MCF 10A (cell line): Measurements from ENCODE around the gene SAYSD1. TPM values are rescaled to one million over a fixed set of nuclear protein-coding genes. Genes with fewer than 3 reads are reported as not detected.

ENCODE experiments used
- BruUV-seq: library from RNA; stranded (reverse); fragments of 400-500 nt; replicated peaks from 2 replicates; lab custom pipeline; 2021; lab: Mats Ljungman, UMichigan
- CTCF ChIA-PET: fragments of 300-600 bp; sonication (Branson Sonifier 250); formaldehyde crosslinking; extraction: SDS; loops from one replicate; lab custom pipeline; 2021; ENCODE audit warnings: antibody characterized with exemption, inconsistent platforms; lab: Yijun Ruan, JAX
- POLR2A ChIA-PET: fragments of 300-600, 350-650 bp; sonication (Branson Sonifier 250); formaldehyde crosslinking; extraction: SDS; loops from one replicate; lab custom pipeline; 2020; ENCODE audit warnings: antibody characterized with exemption, inconsistent platforms; lab: Yijun Ruan, JAX
- DNase-seq: peaks from one replicate; pipeline ENCODE4 v3.0.0-alpha.2; 2018; ENCODE audit not compliant: unreplicated experiment
- H3K27ac Mint-ChIP-seq: one replicate; pipeline ENCODE4 v1.8.0; 2022; ENCODE audit warnings: mild to moderate bottlenecking, low read depth, mixed read lengths; ENCODE audit not compliant: unreplicated experiment
- H3K27me3 Mint-ChIP-seq: one replicate; pipeline ENCODE4 v1.8.0; 2022; ENCODE audit warnings: mixed read lengths; ENCODE audit not compliant: insufficient read depth, unreplicated experiment
- H3K36me3 Mint-ChIP-seq: one replicate; pipeline ENCODE4 v1.8.0; 2022; ENCODE audit warnings: mild to moderate bottlenecking, moderate library complexity, mixed read lengths; ENCODE audit not compliant: insufficient read depth, unreplicated experiment
- H3K4me1 Mint-ChIP-seq: one replicate; pipeline ENCODE4 v1.8.0; 2022; ENCODE audit warnings: mixed read lengths; ENCODE audit not compliant: insufficient read depth, unreplicated experiment
- H3K4me3 Mint-ChIP-seq: one replicate; pipeline ENCODE4 v1.8.0; 2022; ENCODE audit warnings: mild to moderate bottlenecking, moderate library complexity, mixed read lengths; ENCODE audit not compliant: unreplicated experiment
- H3K9me3 Mint-ChIP-seq: one replicate; pipeline ENCODE4 v1.8.0; 2022; ENCODE audit warnings: mixed read lengths; ENCODE audit not compliant: unreplicated experiment
- CTCF ChIP-seq: fragments of 200-600 bp; IDR thresholded peaks from one replicate; pipeline ENCODE4 v1.8.0; 2022; ENCODE audit warnings: antibody characterized with exemption, mild to moderate bottlenecking; ENCODE audit not compliant: unreplicated experiment
- intact Hi-C: fragments of 100-400 bp; cut with micrococcal nuclease; formaldehyde crosslinking; loops from 2 replicates; pipeline ENCODE4 v1.14.1; 2022
- total RNA-seq: library from RNA; stranded (reverse); gene quantifications from 2 replicates; pipeline ENCODE4 v1.2.3, GENCODE V29; 2022

Gene SAYSD1
- total RNA-seq, 1 experiment from 2014 or later, result 10.9 TPM

GRCh38 chr6:39080246-39080875 is 34.6 kb downstream of the SAYSD1 start:
- ChIA-PET POLR2A (no interaction called here), CTCF (no interaction called here)
- H3K27ac Mint-ChIP-seq, result no peak overlapping the region
- H3K9me3 Mint-ChIP-seq, result no peaks in the 10 kb centered on the region
- no peak for TF ChIP-seq CTCF
- no TSS peak for BruUV-seq
- intact Hi-C loops, result no loop called here
- DNase-seq, result no peak
- no peaks in the 10 kb centered on the region for H3K4me1 Mint-ChIP-seq
- peaks cover 16% of the 10 kb centered on the region for H3K27me3 Mint-ChIP-seq
- no peak overlapping the region for H3K4me3 Mint-ChIP-seq
- H3K36me3 Mint-ChIP-seq, result no peaks in the 10 kb centered on the region

- intact Hi-C loops, result no loop called here
- no peaks in the 10 kb centered on the region for H3K4me1 Mint-ChIP-seq
- no peak for DNase-seq
- CTCF ChIA-PET, result no interaction called here
- BruUV-seq, result no TSS peak
- TF ChIP-seq CTCF, result no peak
- no peak overlapping the region for H3K4me3 Mint-ChIP-seq
- POLR2A ChIA-PET, result no interaction called here
- H3K27me3 Mint-ChIP-seq, result peaks cover 14% of the 10 kb centered on the region
- no peak overlapping the region for H3K27ac Mint-ChIP-seq
- no peaks in the 10 kb centered on the region for H3K36me3 Mint-ChIP-seq
- H3K9me3 Mint-ChIP-seq, result no peaks in the 10 kb centered on the region
Measured at GRCh38 chr6:39079197-39080125, 35.5 kb downstream of the SAYSD1 start.

- no TSS peak for BruUV-seq
- TF ChIP-seq CTCF, result no peak
- Mint-ChIP-seq H3K4me1 (no peaks in the 10 kb centered on the region), H3K36me3 (no peaks in the 10 kb centered on the region), H3K27ac (no peak overlapping the region), H3K27me3 (peaks cover 6% of the 10 kb centered on the region), H3K4me3 (no peak overlapping the region), H3K9me3 (no peaks in the 10 kb centered on the region)
- intact Hi-C loops, result no loop called here
- ChIA-PET CTCF (no interaction called here), POLR2A (interaction anchor here (0.5 kb wide), 1 partner anchor 176 kb away, joined by 3 read pairs; no protein-coding TSS in a partner anchor)
- DNase-seq, result no peak
Measured at GRCh38 chr6:39078695-39079094, 36.3 kb downstream of the SAYSD1 start.

GRCh38 chr6:39077882-39078594 is 36.9 kb downstream of the SAYSD1 start:
- TF ChIP-seq CTCF, result no peak
- CTCF ChIA-PET, result no interaction called here
- BruUV-seq, result no TSS peak
- POLR2A ChIA-PET, result interaction anchor here (0.5 kb wide), 1 partner anchor 177 kb away, joined by 3 read pairs; no protein-coding TSS in a partner anchor
- Mint-ChIP-seq H3K36me3 (no peaks in the 10 kb centered on the region), H3K4me1 (no peaks in the 10 kb centered on the region), H3K9me3 (no peaks in the 10 kb centered on the region), H3K27ac (no peak overlapping the region), H3K4me3 (no peak overlapping the region), H3K27me3 (no peaks in the 10 kb centered on the region)
- intact Hi-C loops, result no loop called here
- DNase-seq, result no peak
